ENCODE results near the gene ARHGAP21. TPM values are rescaled to one million over a fixed set of nuclear protein-coding genes. Genes with fewer than 3 reads are reported as not detected.
A peak's percentile ranks its signal among the peaks of the same experiment; 100 is the strongest.

The ARHGAP21 gene
- total RNA-seq, 4 donors from 2014 or later, result 104 to 128 (median 114) TPM

- DNase-seq (ENCODE audit: low spot score) (peak; percentile 46), ATAC-seq (ENCODE audit: low FRiP score) (no peak)
- peak in 1 of 3 donors; percentile 30 for TF ChIP-seq CTCF (IDR thresholded peaks at IDR 0.05)
Measured at GRCh38 chr10:24617771-24618396, 105.8 kb downstream of the ARHGAP21 start.

GRCh38 chr10:24616536-24616935, 107.2 kb downstream of the ARHGAP21 start:
- no peak for TF ChIP-seq CTCF (IDR thresholded peaks at IDR 0.05)
- DNase-seq (ENCODE audit: low spot score) (no peak), ATAC-seq (ENCODE audit: low FRiP score) (no peak)

- no peak for ATAC-seq (ENCODE audit: low FRiP score)
- no peak for TF ChIP-seq CTCF (IDR thresholded peaks at IDR 0.05)
- no peak for DNase-seq (ENCODE audit: low spot score)
Measured at GRCh38 chr10:24606021-24606420, 117.7 kb downstream of the ARHGAP21 start.

- ATAC-seq (ENCODE audit: low FRiP score) (no peak), DNase-seq (ENCODE audit: low spot score) (no peak)
- no peak for TF ChIP-seq CTCF (IDR thresholded peaks at IDR 0.05)
Measured at GRCh38 chr10:24605141-24605540, 118.5 kb downstream of the ARHGAP21 start.

GRCh38 chr10:24603333-24603732, 120.4 kb downstream of the ARHGAP21 start:
- ATAC-seq (ENCODE audit: low FRiP score), result no peak

GRCh38 chr10:24597961-24598360, 125.7 kb downstream of the ARHGAP21 start:
- no peak for DNase-seq (ENCODE audit: low spot score)
- no peak for TF ChIP-seq CTCF (IDR thresholded peaks at IDR 0.05)
- no peak for ATAC-seq (ENCODE audit: low FRiP score)

More at GRCh38 chr10:24603333-24603732, 120.4 kb downstream of the ARHGAP21 start:
- no peak for DNase-seq (ENCODE audit: low spot score)
- no peak for TF ChIP-seq CTCF (IDR thresholded peaks at IDR 0.05)

- ATAC-seq (ENCODE audit: low FRiP score), result no peak
- no peak for TF ChIP-seq CTCF (IDR thresholded peaks at IDR 0.05)
- DNase-seq (ENCODE audit: low spot score), result no peak
Measured at GRCh38 chr10:24597426-24597825, 126.3 kb downstream of the ARHGAP21 start.

All from omental fat pad (tissue), 4 donors.